HepG2 (cell line): ENCODE results near the gene RIPOR3.

ENCODE experiments used
- ESRRA ChIP-seq: sonication (generic); formaldehyde crosslinking; IDR thresholded peaks from 2 replicates; pipeline ENCODE4 v1.5.1; 2020; ENCODE audit warnings: mild to moderate bottlenecking, low read depth, missing genetic modification reagents
- FOXM1 ChIP-seq: sonication (generic); formaldehyde crosslinking; IDR thresholded peaks from 2 replicates; pipeline ENCODE4 v1.5.0; 2020; ENCODE audit warnings: missing genetic modification reagents
- POLR2A ChIP-seq, 2 experiments: IDR thresholded peaks; 2 replicates each; pipeline ENCODE4 v1.6.1; 2011; ENCODE audit warnings: low read depth in 2 of 2, low read length in 2 of 2, mild to moderate bottlenecking in 1 of 2, moderate library complexity in 1 of 2; ENCODE audit not compliant: insufficient read depth in 1 of 2
- POLR2AphosphoS5 ChIP-seq: IDR thresholded peaks from 2 replicates; pipeline ENCODE4 v1.6.1; 2012; ENCODE audit warnings: low read depth, low read length
- ZNF510 ChIP-seq: sonication (generic); formaldehyde crosslinking; IDR thresholded peaks from 2 replicates; pipeline ENCODE4 v1.4.0; 2020; ENCODE audit warnings: low read depth, mild to moderate bottlenecking, missing genetic modification reagents
- ZNF7 ChIP-seq: IDR thresholded peaks from 2 replicates; pipeline ENCODE4 v1.6.1; 2016; ENCODE audit warnings: missing biosample characterization, missing genetic modification reagents
- TF ChIP-seq, protein P1 (sequence below): sonication (generic); formaldehyde crosslinking; IDR thresholded peaks from 2 replicates; pipeline ENCODE4 v1.5.0; 2020; ENCODE audit warnings: mild to moderate bottlenecking, missing genetic modification reagents, moderate library complexity
- TF ChIP-seq, protein P2 (sequence below): sonication (generic); formaldehyde crosslinking; IDR thresholded peaks from 2 replicates; pipeline ENCODE4 v1.5.0; 2020; ENCODE audit warnings: mild to moderate bottlenecking, missing genetic modification reagents, borderline replicate concordance
- TF ChIP-seq, protein P3 (sequence below): IDR thresholded peaks from 2 replicates; pipeline ENCODE4 v1.6.1; 2012; ENCODE audit warnings: low read length, improper control_type of control experiment
- TF ChIP-seq, protein P4 (sequence below), 2 experiments: fragments of 450-650 bp in 1 of 2; sonication (generic) in 1 of 2; formaldehyde crosslinking; IDR thresholded peaks; 2 replicates each; pipeline versions ENCODE4 v1.5.0 to v1.8.0; 2020 to 2022; ENCODE audit warnings: mild to moderate bottlenecking in 1 of 2, missing genetic modification reagents in 1 of 2

DNA sequence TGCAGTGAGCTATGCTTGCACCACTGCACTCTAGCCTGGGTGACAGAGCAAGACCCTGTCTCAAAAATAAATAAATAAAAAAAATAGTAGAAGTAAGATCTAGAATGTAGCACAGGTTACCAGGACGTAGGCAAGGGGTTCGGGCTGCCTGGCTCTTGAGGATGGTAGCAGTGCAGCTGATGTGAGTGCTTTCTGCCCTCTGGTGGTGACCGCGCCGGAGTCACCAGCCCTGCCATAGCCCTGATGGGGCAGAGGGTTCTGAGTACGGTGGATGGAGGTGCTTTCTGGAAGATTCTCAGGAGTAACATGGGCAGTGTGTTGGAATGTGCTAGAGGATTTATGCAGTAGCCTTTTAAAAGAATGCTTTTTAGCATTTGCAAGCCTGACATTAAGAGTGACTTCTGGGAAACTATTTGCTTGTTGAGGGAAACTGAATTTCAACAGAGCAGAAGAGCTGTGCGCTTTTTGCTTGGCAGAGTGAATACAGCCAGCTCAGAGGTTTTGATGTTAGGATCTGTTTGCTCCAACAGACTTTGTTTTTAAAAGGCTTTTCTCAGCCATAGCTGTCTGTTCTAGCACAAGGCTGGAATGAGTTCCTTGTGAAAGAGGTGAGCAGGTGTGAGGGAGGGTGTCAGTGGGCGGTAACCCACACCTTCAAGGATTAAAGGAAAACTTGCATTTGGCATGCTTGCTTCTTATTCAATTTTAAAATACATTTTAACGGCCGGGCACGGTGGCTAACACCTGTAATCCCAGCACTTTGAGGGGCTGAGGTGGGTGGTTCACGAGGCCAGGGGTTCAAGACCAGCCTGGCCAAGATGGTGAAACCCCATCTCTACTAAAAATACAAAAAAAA is 115.2 kb downstream of the RIPOR3 start:
- no peak for TF ChIP-seq ESRRA (CRISPR knock-in tag)
- TF ChIP-seq, protein P1, sequence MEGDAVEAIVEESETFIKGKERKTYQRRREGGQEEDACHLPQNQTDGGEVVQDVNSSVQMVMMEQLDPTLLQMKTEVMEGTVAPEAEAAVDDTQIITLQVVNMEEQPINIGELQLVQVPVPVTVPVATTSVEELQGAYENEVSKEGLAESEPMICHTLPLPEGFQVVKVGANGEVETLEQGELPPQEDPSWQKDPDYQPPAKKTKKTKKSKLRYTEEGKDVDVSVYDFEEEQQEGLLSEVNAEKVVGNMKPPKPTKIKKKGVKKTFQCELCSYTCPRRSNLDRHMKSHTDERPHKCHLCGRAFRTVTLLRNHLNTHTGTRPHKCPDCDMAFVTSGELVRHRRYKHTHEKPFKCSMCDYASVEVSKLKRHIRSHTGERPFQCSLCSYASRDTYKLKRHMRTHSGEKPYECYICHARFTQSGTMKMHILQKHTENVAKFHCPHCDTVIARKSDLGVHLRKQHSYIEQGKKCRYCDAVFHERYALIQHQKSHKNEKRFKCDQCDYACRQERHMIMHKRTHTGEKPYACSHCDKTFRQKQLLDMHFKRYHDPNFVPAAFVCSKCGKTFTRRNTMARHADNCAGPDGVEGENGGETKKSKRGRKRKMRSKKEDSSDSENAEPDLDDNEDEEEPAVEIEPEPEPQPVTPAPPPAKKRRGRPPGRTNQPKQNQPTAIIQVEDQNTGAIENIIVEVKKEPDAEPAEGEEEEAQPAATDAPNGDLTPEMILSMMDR (CRISPR knock-in tag), result peak; percentile 93
- TF ChIP-seq, protein P2, sequence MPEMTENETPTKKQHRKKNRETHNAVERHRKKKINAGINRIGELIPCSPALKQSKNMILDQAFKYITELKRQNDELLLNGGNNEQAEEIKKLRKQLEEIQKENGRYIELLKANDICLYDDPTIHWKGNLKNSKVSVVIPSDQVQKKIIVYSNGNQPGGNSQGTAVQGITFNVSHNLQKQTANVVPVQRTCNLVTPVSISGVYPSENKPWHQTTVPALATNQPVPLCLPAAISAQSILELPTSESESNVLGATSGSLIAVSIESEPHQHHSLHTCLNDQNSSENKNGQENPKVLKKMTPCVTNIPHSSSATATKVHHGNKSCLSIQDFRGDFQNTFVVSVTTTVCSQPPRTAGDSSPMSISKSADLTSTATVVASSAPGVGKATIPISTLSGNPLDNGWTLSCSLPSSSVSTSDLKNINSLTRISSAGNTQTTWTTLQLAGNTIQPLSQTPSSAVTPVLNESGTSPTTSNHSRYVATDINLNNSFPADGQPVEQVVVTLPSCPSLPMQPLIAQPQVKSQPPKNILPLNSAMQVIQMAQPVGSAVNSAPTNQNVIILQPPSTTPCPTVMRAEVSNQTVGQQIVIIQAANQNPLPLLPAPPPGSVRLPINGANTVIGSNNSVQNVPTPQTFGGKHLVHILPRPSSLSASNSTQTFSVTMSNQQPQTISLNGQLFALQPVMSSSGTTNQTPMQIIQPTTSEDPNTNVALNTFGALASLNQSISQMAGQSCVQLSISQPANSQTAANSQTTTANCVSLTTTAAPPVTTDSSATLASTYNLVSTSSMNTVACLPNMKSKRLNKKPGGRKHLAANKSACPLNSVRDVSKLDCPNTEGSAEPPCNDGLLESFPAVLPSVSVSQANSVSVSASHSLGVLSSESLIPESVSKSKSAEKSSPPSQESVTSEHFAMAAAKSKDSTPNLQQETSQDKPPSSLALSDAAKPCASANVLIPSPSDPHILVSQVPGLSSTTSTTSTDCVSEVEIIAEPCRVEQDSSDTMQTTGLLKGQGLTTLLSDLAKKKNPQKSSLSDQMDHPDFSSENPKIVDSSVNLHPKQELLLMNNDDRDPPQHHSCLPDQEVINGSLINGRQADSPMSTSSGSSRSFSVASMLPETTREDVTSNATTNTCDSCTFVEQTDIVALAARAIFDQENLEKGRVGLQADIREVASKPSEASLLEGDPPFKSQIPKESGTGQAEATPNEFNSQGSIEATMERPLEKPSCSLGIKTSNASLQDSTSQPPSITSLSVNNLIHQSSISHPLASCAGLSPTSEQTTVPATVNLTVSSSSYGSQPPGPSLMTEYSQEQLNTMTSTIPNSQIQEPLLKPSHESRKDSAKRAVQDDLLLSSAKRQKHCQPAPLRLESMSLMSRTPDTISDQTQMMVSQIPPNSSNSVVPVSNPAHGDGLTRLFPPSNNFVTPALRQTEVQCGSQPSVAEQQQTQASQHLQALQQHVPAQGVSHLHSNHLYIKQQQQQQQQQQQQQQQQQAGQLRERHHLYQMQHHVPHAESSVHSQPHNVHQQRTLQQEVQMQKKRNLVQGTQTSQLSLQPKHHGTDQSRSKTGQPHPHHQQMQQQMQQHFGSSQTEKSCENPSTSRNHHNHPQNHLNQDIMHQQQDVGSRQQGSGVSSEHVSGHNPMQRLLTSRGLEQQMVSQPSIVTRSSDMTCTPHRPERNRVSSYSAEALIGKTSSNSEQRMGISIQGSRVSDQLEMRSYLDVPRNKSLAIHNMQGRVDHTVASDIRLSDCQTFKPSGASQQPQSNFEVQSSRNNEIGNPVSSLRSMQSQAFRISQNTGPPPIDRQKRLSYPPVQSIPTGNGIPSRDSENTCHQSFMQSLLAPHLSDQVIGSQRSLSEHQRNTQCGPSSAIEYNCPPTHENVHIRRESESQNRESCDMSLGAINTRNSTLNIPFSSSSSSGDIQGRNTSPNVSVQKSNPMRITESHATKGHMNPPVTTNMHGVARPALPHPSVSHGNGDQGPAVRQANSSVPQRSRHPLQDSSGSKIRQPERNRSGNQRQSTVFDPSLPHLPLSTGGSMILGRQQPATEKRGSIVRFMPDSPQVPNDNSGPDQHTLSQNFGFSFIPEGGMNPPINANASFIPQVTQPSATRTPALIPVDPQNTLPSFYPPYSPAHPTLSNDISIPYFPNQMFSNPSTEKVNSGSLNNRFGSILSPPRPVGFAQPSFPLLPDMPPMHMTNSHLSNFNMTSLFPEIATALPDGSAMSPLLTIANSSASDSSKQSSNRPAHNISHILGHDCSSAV (CRISPR knock-in tag), result no peak
- no peak for TF ChIP-seq FOXM1 (CRISPR knock-in tag)
- TF ChIP-seq ZNF7 (CRISPR knock-in tag), result no peak
- TF ChIP-seq POLR2A (IDR thresholded peaks at IDR 0.05; ENCODE audit: insufficient read depth in 1 of 2, low read depth in 2 of 2, low read length in 2 of 2), result no peak
- TF ChIP-seq, protein P3, sequence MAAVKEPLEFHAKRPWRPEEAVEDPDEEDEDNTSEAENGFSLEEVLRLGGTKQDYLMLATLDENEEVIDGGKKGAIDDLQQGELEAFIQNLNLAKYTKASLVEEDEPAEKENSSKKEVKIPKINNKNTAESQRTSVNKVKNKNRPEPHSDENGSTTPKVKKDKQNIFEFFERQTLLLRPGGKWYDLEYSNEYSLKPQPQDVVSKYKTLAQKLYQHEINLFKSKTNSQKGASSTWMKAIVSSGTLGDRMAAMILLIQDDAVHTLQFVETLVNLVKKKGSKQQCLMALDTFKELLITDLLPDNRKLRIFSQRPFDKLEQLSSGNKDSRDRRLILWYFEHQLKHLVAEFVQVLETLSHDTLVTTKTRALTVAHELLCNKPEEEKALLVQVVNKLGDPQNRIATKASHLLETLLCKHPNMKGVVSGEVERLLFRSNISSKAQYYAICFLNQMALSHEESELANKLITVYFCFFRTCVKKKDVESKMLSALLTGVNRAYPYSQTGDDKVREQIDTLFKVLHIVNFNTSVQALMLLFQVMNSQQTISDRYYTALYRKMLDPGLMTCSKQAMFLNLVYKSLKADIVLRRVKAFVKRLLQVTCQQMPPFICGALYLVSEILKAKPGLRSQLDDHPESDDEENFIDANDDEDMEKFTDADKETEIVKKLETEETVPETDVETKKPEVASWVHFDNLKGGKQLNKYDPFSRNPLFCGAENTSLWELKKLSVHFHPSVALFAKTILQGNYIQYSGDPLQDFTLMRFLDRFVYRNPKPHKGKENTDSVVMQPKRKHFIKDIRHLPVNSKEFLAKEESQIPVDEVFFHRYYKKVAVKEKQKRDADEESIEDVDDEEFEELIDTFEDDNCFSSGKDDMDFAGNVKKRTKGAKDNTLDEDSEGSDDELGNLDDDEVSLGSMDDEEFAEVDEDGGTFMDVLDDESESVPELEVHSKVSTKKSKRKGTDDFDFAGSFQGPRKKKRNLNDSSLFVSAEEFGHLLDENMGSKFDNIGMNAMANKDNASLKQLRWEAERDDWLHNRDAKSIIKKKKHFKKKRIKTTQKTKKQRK, result no peak
- no peak for TF ChIP-seq ZNF510 (CRISPR knock-in tag)
- TF ChIP-seq, protein P4, sequence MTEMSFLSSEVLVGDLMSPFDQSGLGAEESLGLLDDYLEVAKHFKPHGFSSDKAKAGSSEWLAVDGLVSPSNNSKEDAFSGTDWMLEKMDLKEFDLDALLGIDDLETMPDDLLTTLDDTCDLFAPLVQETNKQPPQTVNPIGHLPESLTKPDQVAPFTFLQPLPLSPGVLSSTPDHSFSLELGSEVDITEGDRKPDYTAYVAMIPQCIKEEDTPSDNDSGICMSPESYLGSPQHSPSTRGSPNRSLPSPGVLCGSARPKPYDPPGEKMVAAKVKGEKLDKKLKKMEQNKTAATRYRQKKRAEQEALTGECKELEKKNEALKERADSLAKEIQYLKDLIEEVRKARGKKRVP (CRISPR knock-in tag; IDR thresholded peaks at IDR 0.05), result no peak
- no peak for TF ChIP-seq POLR2AphosphoS5
